HEK293T (cell line): ENCODE results near the gene AFAP1L2.

ENCODE experiments used
- CTCF ChIA-PET: fragments of 350-600 bp; formaldehyde crosslinking; extraction: SDS; loops from one replicate; lab custom pipeline; 2021; ENCODE audit warnings: antibody characterized with exemption, inconsistent platforms; lab: Yijun Ruan, JAX
- POLR2A ChIA-PET: fragments of 350-600 bp; formaldehyde crosslinking; extraction: SDS; loops from one replicate; lab custom pipeline; 2020; ENCODE audit warnings: antibody characterized with exemption, inconsistent platforms; lab: Yijun Ruan, JAX
- DNase-seq: peaks from one replicate; pipeline ENCODE4 v3.0.0; 2012; ENCODE audit warnings: mixed read lengths; ENCODE audit errors: extremely low spot score
- ARNT ChIP-seq: fragments of 450-650 bp; IDR thresholded peaks from 2 replicates; pipeline ENCODE4 v1.6.1; 2017; ENCODE audit warnings: mild to moderate bottlenecking
- BHLHE40 ChIP-seq: fragments of 450-650 bp; IDR thresholded peaks from 2 replicates; pipeline ENCODE4 v1.6.1; 2016; ENCODE audit warnings: mild to moderate bottlenecking, moderate library complexity, borderline replicate concordance
- CTBP1 ChIP-seq: fragments of 450-650 bp; IDR thresholded peaks from 2 replicates; pipeline ENCODE4 v1.6.1; 2016; ENCODE audit warnings: borderline replicate concordance
- ELF4 ChIP-seq: fragments of 450-650 bp; IDR thresholded peaks from 2 replicates; pipeline ENCODE4 v1.6.1; 2017; ENCODE audit warnings: antibody characterized with exemption
- FOXA1 ChIP-seq: fragments of 450-650 bp; IDR thresholded peaks from 2 replicates; pipeline ENCODE4 v1.6.1; 2016; ENCODE audit warnings: mild to moderate bottlenecking
- FOXK2 ChIP-seq: fragments of 450-650 bp; IDR thresholded peaks from 2 replicates; pipeline ENCODE4 v1.6.1; 2016; ENCODE audit warnings: mild to moderate bottlenecking
- FOXM1 ChIP-seq: fragments of 450-650 bp; IDR thresholded peaks from 2 replicates; pipeline ENCODE4 v1.6.1; 2017; ENCODE audit warnings: mild to moderate bottlenecking, borderline replicate concordance
- HDGF ChIP-seq: fragments of 450-650 bp; IDR thresholded peaks from 2 replicates; pipeline ENCODE4 v1.6.1; 2017; ENCODE audit warnings: antibody characterized with exemption, borderline replicate concordance
- L3MBTL2 ChIP-seq: fragments of 450-650 bp; conservative IDR thresholded peaks from 2 replicates; pipeline ENCODE4 v1.6.1; 2016; ENCODE audit warnings: mild to moderate bottlenecking
- LEF1 ChIP-seq: fragments of 450-650 bp; IDR thresholded peaks from 2 replicates; pipeline ENCODE4 v1.6.1; 2017; ENCODE audit warnings: mild to moderate bottlenecking, borderline replicate concordance
- NFRKB ChIP-seq: fragments of 450-650 bp; IDR thresholded peaks from 2 replicates; pipeline ENCODE4 v1.6.1; 2016; ENCODE audit warnings: mild to moderate bottlenecking, moderate library complexity
- PKNOX1 ChIP-seq: fragments of 450-650 bp; IDR thresholded peaks from 2 replicates; pipeline ENCODE4 v1.6.1; 2016
- SP1 ChIP-seq: fragments of 450-650 bp; IDR thresholded peaks from 2 replicates; pipeline ENCODE4 v1.6.1; 2017
- SUZ12 ChIP-seq: fragments of 450-650 bp; IDR thresholded peaks from 2 replicates; pipeline ENCODE4 v1.6.1; 2016; ENCODE audit warnings: mild to moderate bottlenecking
- TARDBP ChIP-seq: fragments of 450-650 bp; IDR thresholded peaks from 2 replicates; pipeline ENCODE4 v1.6.1; 2016
- ZNF384 ChIP-seq: fragments of 450-650 bp; IDR thresholded peaks from 2 replicates; pipeline ENCODE4 v1.6.1; 2016

The AFAP1L2 gene

DNA sequence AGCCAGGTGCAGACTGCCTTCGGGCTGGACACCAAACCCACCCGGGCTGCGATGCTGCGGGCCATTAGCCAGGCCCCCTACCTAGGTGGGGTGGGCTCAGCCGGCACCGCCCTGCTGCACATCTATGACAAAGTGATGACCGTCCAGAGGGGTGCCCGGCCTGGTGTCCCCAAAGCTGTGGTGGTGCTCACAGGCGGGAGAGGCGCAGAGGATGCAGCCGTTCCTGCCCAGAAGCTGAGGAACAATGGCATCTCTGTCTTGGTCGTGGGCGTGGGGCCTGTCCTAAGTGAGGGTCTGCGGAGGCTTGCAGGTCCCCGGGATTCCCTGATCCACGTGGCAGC is 115.2 kb downstream of the AFAP1L2 start:
- no peak for TF ChIP-seq FOXM1
- no peak for TF ChIP-seq PKNOX1
- TF ChIP-seq L3MBTL2 = no peak
- TF ChIP-seq FOXA1 = no peak
- TF ChIP-seq SUZ12 = no peak
- no peak for TF ChIP-seq ZNF384
- no peak for TF ChIP-seq SP1
- no peak for TF ChIP-seq LEF1
- TF ChIP-seq TARDBP = no peak
- TF ChIP-seq ARNT = no peak
- TF ChIP-seq ELF4 = no peak
- no peak for TF ChIP-seq HDGF
- TF ChIP-seq FOXK2 = no peak
- TF ChIP-seq NFRKB = no peak
- TF ChIP-seq BHLHE40 = no peak
- no peak for TF ChIP-seq CTBP1
- no peak for DNase-seq
- CTCF ChIA-PET = no interaction called here
- POLR2A ChIA-PET = no interaction called here

GRCh38 chr10:114288424-114289095 is 115.7 kb downstream of the AFAP1L2 start:
- ChIA-PET POLR2A (no interaction called here), CTCF (no interaction called here)
- TF ChIP-seq FOXM1 (no peak), SP1 (no peak), BHLHE40 (no peak), FOXK2 (no peak), FOXA1 (no peak), ZNF384 (no peak), ELF4 (no peak), HDGF (no peak), NFRKB (no peak), SUZ12 (no peak), CTBP1 (no peak), LEF1 (no peak), TARDBP (no peak), ARNT (no peak), L3MBTL2 (no peak), PKNOX1 (no peak)
- no peak for DNase-seq

DNA sequence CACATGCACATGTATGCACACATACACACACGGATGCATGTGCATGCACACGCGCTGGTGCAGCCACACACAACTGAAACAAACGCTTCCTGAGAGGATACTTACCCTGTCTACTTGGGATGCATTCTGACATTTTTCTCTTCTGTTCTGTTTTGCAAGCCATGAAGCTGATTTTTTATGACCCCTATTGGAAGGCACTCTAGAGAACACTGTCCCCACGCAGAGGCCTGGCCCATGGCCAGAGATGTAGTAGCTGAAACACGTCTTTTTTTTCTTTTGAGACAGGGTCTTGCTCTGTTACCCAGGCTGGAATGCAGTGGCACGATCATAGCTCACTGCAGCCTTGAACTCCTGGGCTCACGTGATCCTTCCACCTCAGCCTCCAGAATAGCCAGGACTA is 117.4 kb downstream of the AFAP1L2 start:
- ChIA-PET POLR2A (interaction anchor here (0.6 kb wide), 1 partner anchor 16 kb away, joined by 3 read pairs; no protein-coding TSS in a partner anchor), CTCF (interaction anchor here (1.2 kb wide), 1 partner anchor 17 kb away, joined by 3 read pairs; no protein-coding TSS in a partner anchor)
- DNase-seq = no peak
- TF ChIP-seq TARDBP = no peak
- no peak for TF ChIP-seq SUZ12
- no peak for TF ChIP-seq HDGF
- TF ChIP-seq FOXA1 = no peak
- no peak for TF ChIP-seq CTBP1
- no peak for TF ChIP-seq FOXM1
- TF ChIP-seq SP1 = no peak
- TF ChIP-seq PKNOX1 = no peak
- no peak for TF ChIP-seq L3MBTL2
- TF ChIP-seq FOXK2 = no peak

GRCh38 chr10:114285961-114286441 is 118.3 kb downstream of the AFAP1L2 start:
- ChIA-PET POLR2A (no interaction called here), CTCF (interaction anchor here (0.6 kb wide), 1 partner anchor 331 kb away, joined by 3 read pairs; no protein-coding TSS in a partner anchor)
- no peak for DNase-seq
- TF ChIP-seq PKNOX1 = no peak

- TF ChIP-seq NFRKB = no peak
- no peak for TF ChIP-seq FOXK2
- no peak for TF ChIP-seq HDGF
- TF ChIP-seq ELF4 = no peak
- TF ChIP-seq ARNT = no peak
- no peak for TF ChIP-seq SP1
- TF ChIP-seq LEF1 = no peak
- no peak for TF ChIP-seq FOXM1
- no peak for TF ChIP-seq SUZ12
- TF ChIP-seq TARDBP = no peak
- TF ChIP-seq L3MBTL2 = no peak
- TF ChIP-seq FOXA1 = no peak
- no peak for TF ChIP-seq ZNF384
- DNase-seq = no peak
- ChIA-PET POLR2A (no interaction called here), CTCF (no interaction called here)
These were observed 119.8 kb downstream of the AFAP1L2 start for GRCh38 chr10:114284346-114285071.
